DMS153 treated with DMSO at 0.1 percent for 48 hours (cell line): Measurements from ENCODE around the gene FMNL3.
"Not testable (repeated sequence)": the region's sequence is repeated elsewhere in the genome, so short reads cannot be mapped to it uniquely, and the experiment has no call there.

ENCODE experiments used
- DNase-seq: peaks from one replicate; lab custom pipeline; 2025; ENCODE audit not compliant: unreplicated experiment; lab: John Stamatoyannopoulos, UW

Gene FMNL3

GRCh38 chr12:49717800-49718199 is 10.6 kb upstream of the FMNL3 start:
- DNase-seq: not testable (repeated sequence)

DNA sequence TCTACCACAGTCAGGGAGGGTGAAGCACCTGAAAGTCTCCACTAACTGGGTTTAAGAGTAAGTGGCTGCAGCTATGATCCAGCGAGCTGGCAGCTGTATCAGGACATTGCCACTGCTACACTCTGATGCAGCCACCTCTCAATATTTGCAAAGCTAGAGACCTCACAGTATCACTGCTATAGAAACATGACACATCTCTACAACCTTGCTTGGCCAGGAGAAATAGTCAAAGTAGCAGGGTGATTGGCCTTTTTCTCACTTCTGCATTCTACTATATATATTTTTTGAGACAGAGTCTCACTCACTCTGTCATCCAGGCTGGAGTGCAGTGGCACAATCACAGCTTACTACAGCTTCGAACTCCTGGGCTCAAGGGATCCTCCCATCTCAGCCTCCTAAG is 9.3 kb upstream of the FMNL3 start:
- no peak for DNase-seq

DNA sequence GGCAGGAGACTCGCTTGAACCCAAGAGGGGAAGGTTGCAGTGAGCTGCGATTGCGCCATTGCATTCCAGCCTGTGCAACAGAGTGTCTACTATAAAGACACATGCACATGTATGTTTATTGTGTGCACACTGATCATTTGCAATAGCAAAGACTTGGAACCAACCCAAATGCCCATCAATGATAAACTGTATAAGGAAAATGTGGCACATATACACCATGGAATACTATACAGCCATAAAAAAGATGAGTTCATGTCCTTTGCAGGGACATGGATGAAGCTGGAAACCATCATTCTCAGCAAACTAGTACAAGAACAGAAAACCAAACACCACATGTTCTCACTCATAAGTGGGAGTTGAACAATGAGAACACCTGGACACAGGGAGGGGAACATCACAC is 6.7 kb upstream of the FMNL3 start:
- DNase-seq: not testable (repeated sequence)

DNA sequence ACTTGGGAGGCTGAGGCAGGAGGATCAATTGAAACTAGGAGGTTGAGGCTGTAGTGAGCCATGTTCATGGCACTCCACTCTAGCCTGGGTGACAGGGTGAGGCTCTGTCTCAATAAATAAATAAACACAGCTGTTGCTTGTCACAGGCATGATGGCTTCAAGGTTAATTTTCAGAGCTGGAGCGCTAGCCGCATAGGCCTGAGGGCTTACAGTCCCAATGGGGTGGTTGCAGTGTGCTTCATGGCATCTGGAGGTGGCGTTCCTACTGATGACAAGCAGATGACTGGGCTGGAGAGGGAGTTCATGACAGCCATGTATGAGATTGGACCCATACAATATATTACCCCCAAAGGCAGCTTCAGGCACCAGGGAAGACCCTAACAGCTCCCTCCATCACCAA is 1.6 kb upstream of the FMNL3 start:
- no peak for DNase-seq

GRCh38 chr12:49707812-49708147 is 575 bp upstream of the FMNL3 start:
- no peak for DNase-seq

DNA sequence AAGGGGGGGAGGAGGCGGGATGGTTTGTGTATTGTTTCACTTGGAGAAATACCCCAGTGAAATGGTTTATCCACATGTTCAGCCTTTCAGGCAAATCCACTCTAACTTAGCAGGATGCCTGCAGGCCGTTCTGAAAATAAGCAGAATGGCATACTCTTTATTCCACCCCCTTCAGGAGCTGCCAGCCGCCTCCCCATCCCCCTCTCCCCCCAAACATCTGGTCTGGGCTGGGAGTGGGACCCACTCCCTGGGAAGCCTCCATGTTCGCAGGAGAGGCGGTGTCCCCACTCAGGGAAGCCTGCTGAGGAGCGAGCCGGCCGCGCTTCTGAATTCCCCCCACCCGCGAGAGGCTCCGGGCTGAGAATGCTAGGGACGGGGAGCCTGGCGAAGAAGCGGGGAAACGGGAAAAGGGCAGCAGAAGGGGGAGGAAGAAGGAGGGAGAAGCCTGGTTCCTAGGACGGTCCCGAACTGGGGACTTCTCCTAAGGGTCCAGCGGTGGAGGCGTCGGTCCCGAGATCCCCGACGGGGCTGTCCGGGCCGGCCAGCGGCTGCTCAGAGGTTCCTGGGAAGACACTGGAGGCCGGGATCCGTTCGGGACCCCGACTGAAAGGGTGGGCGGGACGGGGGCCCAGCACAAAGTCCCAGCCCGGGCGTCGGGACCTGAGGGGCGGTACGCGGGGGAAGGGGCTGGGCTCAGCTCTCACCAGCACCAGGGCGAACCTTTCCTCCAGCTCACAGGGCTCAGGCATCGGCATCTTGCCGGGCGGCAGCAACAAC is 666 bp downstream of the FMNL3 start:
- no peak for DNase-seq

DNA sequence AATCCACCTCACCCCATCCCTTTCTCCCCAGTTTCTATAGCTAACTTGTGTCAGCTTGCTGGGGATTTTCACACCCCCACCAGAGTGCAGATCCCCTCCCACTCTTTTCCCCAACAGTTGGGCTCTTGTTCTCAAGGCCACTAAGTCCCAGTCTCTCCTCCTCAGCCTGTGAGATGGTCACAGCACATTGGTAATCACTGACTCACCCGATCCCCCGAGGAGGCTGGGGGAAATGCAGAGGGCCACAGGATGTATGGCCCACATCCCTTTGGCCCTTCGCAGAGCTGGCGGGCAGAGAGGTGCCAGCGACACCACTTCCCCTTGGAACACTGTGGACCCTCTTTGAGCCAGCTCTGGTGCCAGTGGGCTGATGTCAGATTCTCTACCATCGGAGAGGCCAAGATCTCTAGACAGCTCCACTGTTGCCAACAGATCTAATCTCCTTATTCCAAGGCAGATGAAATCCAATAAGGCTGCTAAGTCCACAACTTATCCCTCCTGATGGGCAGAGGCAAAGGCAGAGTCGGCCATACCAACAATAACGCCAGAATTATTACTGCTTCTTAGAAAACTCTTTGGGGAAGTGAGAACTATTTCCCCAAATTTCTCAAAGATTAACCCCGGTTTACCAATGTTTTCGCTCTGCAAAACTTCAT is 1.6 kb downstream of the FMNL3 start:
- no peak for DNase-seq

- no peak for DNase-seq
Measured at GRCh38 chr12:49703647-49704137, 3.5 kb downstream of the FMNL3 start.

DNA sequence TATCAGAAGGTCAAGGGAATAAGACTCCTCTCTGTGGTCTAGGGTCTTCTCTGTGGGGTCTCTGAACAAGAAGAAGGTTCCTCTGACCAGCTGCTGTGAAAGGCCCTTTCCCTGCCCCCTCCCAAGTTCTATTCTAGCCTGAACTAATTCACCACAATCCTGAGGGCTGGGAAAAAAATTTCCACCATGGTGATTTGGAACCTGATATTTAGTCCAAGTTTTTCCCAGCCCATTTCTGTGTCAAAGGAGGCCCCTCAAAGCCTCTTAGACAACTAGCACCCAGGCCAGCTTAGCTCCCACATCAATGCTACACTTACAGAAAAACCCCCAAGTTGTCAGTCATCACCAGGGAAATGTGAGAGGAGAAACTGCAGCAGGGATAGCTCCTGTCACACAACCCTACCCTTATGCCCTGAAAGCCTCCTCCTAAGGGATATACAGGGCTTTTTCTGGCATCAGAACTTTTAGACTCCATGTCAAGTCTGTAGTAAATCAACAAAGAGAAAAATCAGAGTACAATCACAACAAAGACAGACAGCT is 4.5 kb downstream of the FMNL3 start:
- DNase-seq: no peak

DNA sequence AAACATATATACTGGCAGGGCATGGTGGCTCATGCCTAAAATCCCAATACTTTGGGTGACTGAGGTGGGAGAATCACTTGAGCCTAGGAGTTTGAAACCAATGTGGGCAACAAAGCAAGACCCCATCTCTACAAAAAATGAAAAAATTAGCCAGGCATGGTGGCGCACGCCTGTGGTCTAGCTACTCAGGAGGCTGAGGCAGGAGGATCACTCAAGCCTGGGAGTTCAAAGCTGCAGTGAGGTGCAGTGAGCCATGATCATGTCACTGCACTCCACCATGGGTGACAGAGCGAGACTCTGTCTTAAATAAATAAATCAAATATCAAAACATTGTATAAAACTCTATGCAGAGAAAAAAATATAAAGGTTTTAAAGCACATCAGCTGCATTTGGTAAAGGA is 5.2 kb downstream of the FMNL3 start:
- DNase-seq: no peak

- DNase-seq: no peak
Measured at GRCh38 chr12:49698619-49699545, 8.3 kb downstream of the FMNL3 start.

- DNase-seq: no peak
Measured at GRCh38 chr12:49697808-49698207, 9.4 kb downstream of the FMNL3 start.

GRCh38 chr12:49696723-49697122 is 10.5 kb downstream of the FMNL3 start:
- no peak for DNase-seq

GRCh38 chr12:49693931-49694444 is 13.2 kb downstream of the FMNL3 start:
- no peak for DNase-seq

- no peak for DNase-seq
Measured at GRCh38 chr12:49692851-49693250, 14.4 kb downstream of the FMNL3 start.

GRCh38 chr12:49689785-49690184 is 17.4 kb downstream of the FMNL3 start:
- no peak for DNase-seq

DNA sequence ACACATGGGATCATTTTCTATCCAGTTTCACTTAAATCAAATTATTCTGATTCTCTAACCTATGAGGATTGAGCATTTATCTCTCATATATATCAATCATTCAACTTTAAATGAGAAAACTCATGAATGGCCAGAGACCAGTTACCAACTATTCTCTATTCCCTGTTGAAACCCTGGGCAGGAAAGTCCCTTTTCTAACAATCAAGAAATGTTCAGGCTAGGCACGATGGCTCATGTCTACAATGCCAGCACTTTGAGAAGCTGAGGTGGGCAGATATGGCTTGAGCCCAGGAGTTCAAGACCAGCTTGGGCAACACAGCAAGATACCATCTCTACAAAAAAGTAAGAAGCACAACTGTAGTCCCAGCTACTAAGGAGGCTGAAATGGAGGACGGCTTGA is 18.0 kb downstream of the FMNL3 start:
- no peak for DNase-seq

DNA sequence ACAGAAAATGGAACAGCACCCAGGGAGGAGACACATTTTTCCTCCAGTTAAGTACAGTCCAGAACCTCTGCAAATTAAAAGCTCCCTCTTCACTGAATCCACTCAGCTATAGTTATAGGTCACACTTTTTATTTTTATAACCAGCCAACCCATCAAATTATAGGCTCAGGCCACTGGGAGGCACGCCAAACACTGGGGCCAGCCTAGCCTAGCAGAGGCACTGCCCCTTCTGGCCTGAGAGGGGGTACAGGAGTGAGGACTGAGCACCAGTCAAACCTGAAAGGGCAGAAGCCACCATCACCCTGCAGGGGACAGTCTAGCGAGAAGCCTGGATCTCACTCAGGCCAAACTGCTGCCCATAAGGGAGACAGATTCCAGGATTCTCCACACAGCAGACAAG is 19.3 kb downstream of the FMNL3 start:
- no peak for DNase-seq

DNA sequence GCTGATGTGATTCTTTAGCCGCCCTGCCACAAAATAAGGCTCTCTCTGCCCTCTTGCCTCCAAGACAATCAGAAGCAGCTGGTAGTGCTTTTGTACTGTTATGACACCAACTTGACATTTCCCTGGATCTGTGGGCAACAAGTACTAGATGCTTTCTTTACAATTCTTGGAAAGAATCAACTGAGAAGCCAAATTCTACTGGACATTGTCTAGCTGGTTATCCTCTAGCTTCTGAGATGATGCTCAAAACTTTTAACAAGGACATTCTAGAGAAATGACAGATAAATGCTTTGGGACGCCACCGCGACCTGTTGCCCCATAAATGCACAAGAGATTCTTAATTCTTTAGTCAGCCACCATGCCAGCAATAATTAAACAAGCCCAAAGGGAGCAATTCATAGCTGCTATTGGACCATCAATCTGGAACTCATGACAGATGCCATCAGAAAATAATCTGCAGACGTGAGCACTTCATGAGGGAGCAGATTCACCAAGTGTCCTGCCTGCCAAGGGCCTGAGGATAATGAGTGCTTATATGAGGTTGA is 22.8 kb downstream of the FMNL3 start:
- DNase-seq: no peak

DNA sequence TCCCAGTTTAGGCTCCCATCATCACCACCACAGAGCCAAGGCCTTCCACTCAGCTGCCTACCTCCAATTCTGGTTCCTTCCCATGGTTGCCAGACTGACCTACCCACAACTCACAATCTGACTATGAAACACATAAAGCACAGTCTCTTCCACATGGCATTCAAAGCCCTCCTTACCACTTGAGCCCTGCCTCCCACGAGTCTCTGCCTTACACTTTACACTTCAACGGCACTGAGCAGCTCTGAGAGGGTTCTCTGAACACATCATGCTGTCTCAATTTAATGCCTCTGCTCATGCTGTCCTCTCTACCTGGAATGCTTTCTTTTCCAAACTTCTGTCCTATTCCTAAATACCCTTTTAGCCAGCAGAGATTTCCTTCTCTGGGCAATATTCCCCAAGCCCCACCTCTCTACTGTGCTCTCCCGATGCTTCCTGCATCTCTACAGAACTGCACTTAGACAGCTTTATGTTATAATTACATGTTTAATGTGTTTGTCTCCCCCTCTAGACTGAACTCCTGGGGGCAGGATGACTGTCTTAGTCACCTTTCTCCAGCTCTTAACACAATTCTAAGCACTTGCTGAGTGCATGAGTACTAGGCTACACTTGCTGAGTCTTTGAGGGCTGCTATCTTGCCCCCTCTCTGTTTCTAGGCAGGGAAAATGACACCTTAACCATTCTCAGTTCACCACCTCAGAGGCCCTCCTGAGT is 23.5 kb downstream of the FMNL3 start:
- DNase-seq: no peak
